Activated naive CD8-positive, alpha-beta T cell treated with anti-CD3 and anti-CD28 coated beads, Interleukin-2, amount 10 ng/mL, durations not matched to agents 7 days and 5 days (primary cell): ENCODE measurements around the gene TTC23. TPM values are rescaled to one million over a fixed set of nuclear protein-coding genes. Genes with fewer than 3 reads are reported as not detected.
"Not testable (repeated sequence)": the region's sequence is repeated elsewhere in the genome, so short reads cannot be mapped to it uniquely, and the experiment has no call there.

ENCODE experiments used
- ATAC-seq: fragments of 150-1000 bp; cut with Tn5 transposase; one replicate; pipeline ENCODE4 v1.10.0; 2021; ENCODE audit warnings: low read depth, moderate library complexity
- POLR2A ChIA-PET: fragments of 350-600 bp; sonication (Branson Sonifier 250); formaldehyde crosslinking; loops from one replicate; lab custom pipeline; 2021; ENCODE audit warnings: antibody characterized with exemption; lab: Charles Lee
- DNase-seq: peaks from one replicate; pipeline ENCODE4 v3.0.0; 2021
- H3K27ac Mint-ChIP-seq: one replicate; pipeline ENCODE4 v1.8.0; 2022; ENCODE audit warnings: mild to moderate bottlenecking, mixed read lengths
- H3K27me3 Mint-ChIP-seq: one replicate; pipeline ENCODE4 v1.8.0; 2022; ENCODE audit warnings: mild to moderate bottlenecking, moderate library complexity, mixed read lengths
- H3K36me3 Mint-ChIP-seq: one replicate; pipeline ENCODE4 v1.8.0; 2021; ENCODE audit warnings: mild to moderate bottlenecking, mixed read lengths
- H3K4me1 Mint-ChIP-seq: one replicate; pipeline ENCODE4 v1.8.0; 2021; ENCODE audit warnings: mixed read lengths
- H3K4me3 Mint-ChIP-seq: one replicate; pipeline ENCODE4 v1.8.0; 2022; ENCODE audit warnings: mild to moderate bottlenecking, moderate library complexity, mixed read lengths
- H3K9me3 Mint-ChIP-seq: one replicate; pipeline ENCODE4 v1.8.0; 2021; ENCODE audit warnings: mixed read lengths
- total RNA-seq, 2 experiments: library from RNA; stranded (reverse); gene quantifications; one replicate each; pipeline ENCODE4 v1.2.3, GENCODE V29; 2021

TTC23 gene
- total RNA-seq, 2 experiments from 2014 or later, result 0.61 to 0.82 TPM

GRCh38 chr15:99120050-99120777, 129.2 kb downstream of the TTC23 start:
- Mint-ChIP-seq H3K36me3 (no peaks in the 10 kb centered on the region), H3K27ac (no peak overlapping the region), H3K4me3 (no peak overlapping the region), H3K9me3 (no peaks in the 10 kb centered on the region), H3K4me1 (no peaks in the 10 kb centered on the region), H3K27me3 (no peaks in the 10 kb centered on the region)
- ATAC-seq (no peak), DNase-seq (no peak)
- POLR2A ChIA-PET, result no interaction called here

- H3K27ac Mint-ChIP-seq, result no peak overlapping the region
- ATAC-seq (no peak), DNase-seq (no peak)
- POLR2A ChIA-PET, result no interaction called here
- no peaks in the 10 kb centered on the region for H3K9me3 Mint-ChIP-seq
- no peaks in the 10 kb centered on the region for H3K4me1 Mint-ChIP-seq
- no peaks in the 10 kb centered on the region for H3K27me3 Mint-ChIP-seq
- H3K4me3 Mint-ChIP-seq, result no peak overlapping the region
- no peaks in the 10 kb centered on the region for H3K36me3 Mint-ChIP-seq
These were observed 130.4 kb downstream of the TTC23 start for GRCh38 chr15:99118801-99119546.

GRCh38 chr15:99118258-99118632, 131.1 kb downstream of the TTC23 start:
- Mint-ChIP-seq H3K4me1 (no peaks in the 10 kb centered on the region), H3K36me3 (no peaks in the 10 kb centered on the region), H3K4me3 (no peak overlapping the region), H3K27ac (no peak overlapping the region), H3K9me3 (no peaks in the 10 kb centered on the region), H3K27me3 (no peaks in the 10 kb centered on the region)
- POLR2A ChIA-PET, result no interaction called here
- no peak for ATAC-seq
- no peak for DNase-seq

- no peak for DNase-seq
- Mint-ChIP-seq H3K27ac (no peak overlapping the region), H3K9me3 (no peaks in the 10 kb centered on the region), H3K4me3 (no peak overlapping the region), H3K27me3 (no peaks in the 10 kb centered on the region), H3K4me1 (no peaks in the 10 kb centered on the region), H3K36me3 (no peaks in the 10 kb centered on the region)
- POLR2A ChIA-PET, result no interaction called here
- no peak for ATAC-seq
These were observed 131.7 kb downstream of the TTC23 start for GRCh38 chr15:99117563-99118257.

- POLR2A ChIA-PET, result no interaction called here
- Mint-ChIP-seq H3K4me3 (no peak overlapping the region), H3K36me3 (no peaks in the 10 kb centered on the region)
These were observed 132.3 kb downstream of the TTC23 start for GRCh38 chr15:99117111-99117510.

GRCh38 chr15:99115300-99116215, 133.8 kb downstream of the TTC23 start:
- peaks cover 2% of the 10 kb centered on the region for H3K4me1 Mint-ChIP-seq

More at GRCh38 chr15:99117111-99117510, 132.3 kb downstream of the TTC23 start:
- DNase-seq (no peak), ATAC-seq (no peak)
- H3K27me3 Mint-ChIP-seq, result no peaks in the 10 kb centered on the region
- H3K4me1 Mint-ChIP-seq, result no peaks in the 10 kb centered on the region
- H3K9me3 Mint-ChIP-seq, result no peaks in the 10 kb centered on the region
- no peak overlapping the region for H3K27ac Mint-ChIP-seq

GRCh38 chr15:99114511-99115299, 134.7 kb downstream of the TTC23 start:
- Mint-ChIP-seq H3K36me3 (no peaks in the 10 kb centered on the region), H3K27me3 (peaks cover 3% of the 10 kb centered on the region), H3K9me3 (no peaks in the 10 kb centered on the region), H3K27ac (no peak overlapping the region), H3K4me1 (peaks cover 2% of the 10 kb centered on the region), H3K4me3 (no peak overlapping the region)
- ATAC-seq, result no peak
- DNase-seq, result no peak
- POLR2A ChIA-PET, result no interaction called here

More at GRCh38 chr15:99115300-99116215, 133.8 kb downstream of the TTC23 start:
- H3K36me3 Mint-ChIP-seq, result no peaks in the 10 kb centered on the region
- ATAC-seq, result no peak
- H3K9me3 Mint-ChIP-seq, result no peaks in the 10 kb centered on the region
- POLR2A ChIA-PET, result no interaction called here
- H3K27ac Mint-ChIP-seq, result no peak overlapping the region
- H3K4me3 Mint-ChIP-seq, result no peak overlapping the region
- DNase-seq, result no peak
- peaks cover 3% of the 10 kb centered on the region for H3K27me3 Mint-ChIP-seq

GRCh38 chr15:99113547-99114271, 135.7 kb downstream of the TTC23 start:
- Mint-ChIP-seq H3K4me3 (no peak overlapping the region), H3K9me3 (no peaks in the 10 kb centered on the region), H3K36me3 (no peaks in the 10 kb centered on the region), H3K4me1 (peaks cover 2% of the 10 kb centered on the region), H3K27ac (no peak overlapping the region), H3K27me3 (peaks cover 10% of the 10 kb centered on the region)
- ATAC-seq (no peak), DNase-seq (no peak)
- POLR2A ChIA-PET, result no interaction called here

- ATAC-seq, H3K9me3 Mint-ChIP-seq, DNase-seq, H3K4me3 Mint-ChIP-seq, H3K27ac Mint-ChIP-seq, POLR2A ChIA-PET, H3K36me3 Mint-ChIP-seq: not testable (repeated sequence)
- Mint-ChIP-seq H3K27me3 (peaks cover 15% of the 10 kb centered on the region), H3K4me1 (peaks cover 12% of the 10 kb centered on the region)
These were observed 137.7 kb downstream of the TTC23 start for GRCh38 chr15:99111641-99112040.

- ATAC-seq, result no peak
- H3K9me3 Mint-ChIP-seq, result no peaks in the 10 kb centered on the region
- DNase-seq, result no peak
- H3K36me3 Mint-ChIP-seq, result no peaks in the 10 kb centered on the region
- H3K4me3 Mint-ChIP-seq, result no peak overlapping the region
- peaks cover 21% of the 10 kb centered on the region for H3K27me3 Mint-ChIP-seq
- peaks cover 15% of the 10 kb centered on the region for H3K4me1 Mint-ChIP-seq
- POLR2A ChIA-PET, result no interaction called here
- H3K27ac Mint-ChIP-seq, result no peak overlapping the region
These were observed 138.6 kb downstream of the TTC23 start for GRCh38 chr15:99110581-99111320.

GRCh38 chr15:99110093-99110492, 139.3 kb downstream of the TTC23 start:
- Mint-ChIP-seq H3K27me3 (peaks cover 21% of the 10 kb centered on the region), H3K9me3 (no peaks in the 10 kb centered on the region), H3K36me3 (no peaks in the 10 kb centered on the region), H3K27ac (no peak overlapping the region), H3K4me1 (peaks cover 15% of the 10 kb centered on the region), H3K4me3 (no peak overlapping the region)
- POLR2A ChIA-PET, result no interaction called here
- DNase-seq (no peak), ATAC-seq (no peak)
